Astrocyte of the cerebellum (primary cell): ENCODE data around the gene CNPY4.

Experiments
- DNase-seq: peaks from one replicate; pipeline ENCODE4 v3.0.0-alpha.2; 2011; ENCODE audit warnings: low read depth
- H3K4me3 ChIP-seq: 2 replicates; pipeline ENCODE4 v1.5.1; 2011; ENCODE audit warnings: mild to moderate bottlenecking, low read depth, low read length, moderate library complexity
- in situ Hi-C: cut with HindIII; loops from 2 replicates; pipeline ENCODE4 v1.10.0; 2017; ENCODE audit warnings: low sequenced_read_pairs
- TF ChIP-seq, protein P1 (sequence below): IDR thresholded peaks from 2 replicates; pipeline ENCODE4 v1.5.1; 2012; ENCODE audit warnings: low read length, low read depth, moderate library complexity, mild to moderate bottlenecking; ENCODE audit errors: missing control alignments

The CNPY4 gene

DNA sequence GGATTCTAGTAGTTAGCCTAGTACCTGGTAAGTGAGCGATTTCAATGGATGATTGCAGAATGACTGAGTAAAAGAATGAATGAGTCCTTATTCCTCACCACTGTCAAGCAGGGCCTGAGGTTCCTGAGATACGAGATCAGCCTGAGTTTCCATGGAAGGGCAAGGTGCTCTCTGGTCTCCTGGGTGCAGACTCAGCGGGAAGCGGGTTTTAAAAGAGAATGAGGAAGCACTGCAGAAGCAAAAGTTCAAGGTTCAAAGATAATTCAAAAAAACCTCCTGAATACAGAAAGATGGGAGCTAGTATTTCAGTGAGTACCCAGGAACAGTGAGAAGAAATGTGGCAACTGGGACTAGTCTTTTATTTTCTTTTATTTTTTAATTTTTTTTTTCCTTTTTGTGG, 42.2 kb upstream of the CNPY4 start:
- no peak for DNase-seq
- in situ Hi-C loops = no loop called here
- no peak overlapping the region for H3K4me3 ChIP-seq
- TF ChIP-seq, protein P1, sequence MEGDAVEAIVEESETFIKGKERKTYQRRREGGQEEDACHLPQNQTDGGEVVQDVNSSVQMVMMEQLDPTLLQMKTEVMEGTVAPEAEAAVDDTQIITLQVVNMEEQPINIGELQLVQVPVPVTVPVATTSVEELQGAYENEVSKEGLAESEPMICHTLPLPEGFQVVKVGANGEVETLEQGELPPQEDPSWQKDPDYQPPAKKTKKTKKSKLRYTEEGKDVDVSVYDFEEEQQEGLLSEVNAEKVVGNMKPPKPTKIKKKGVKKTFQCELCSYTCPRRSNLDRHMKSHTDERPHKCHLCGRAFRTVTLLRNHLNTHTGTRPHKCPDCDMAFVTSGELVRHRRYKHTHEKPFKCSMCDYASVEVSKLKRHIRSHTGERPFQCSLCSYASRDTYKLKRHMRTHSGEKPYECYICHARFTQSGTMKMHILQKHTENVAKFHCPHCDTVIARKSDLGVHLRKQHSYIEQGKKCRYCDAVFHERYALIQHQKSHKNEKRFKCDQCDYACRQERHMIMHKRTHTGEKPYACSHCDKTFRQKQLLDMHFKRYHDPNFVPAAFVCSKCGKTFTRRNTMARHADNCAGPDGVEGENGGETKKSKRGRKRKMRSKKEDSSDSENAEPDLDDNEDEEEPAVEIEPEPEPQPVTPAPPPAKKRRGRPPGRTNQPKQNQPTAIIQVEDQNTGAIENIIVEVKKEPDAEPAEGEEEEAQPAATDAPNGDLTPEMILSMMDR = no peak

DNA sequence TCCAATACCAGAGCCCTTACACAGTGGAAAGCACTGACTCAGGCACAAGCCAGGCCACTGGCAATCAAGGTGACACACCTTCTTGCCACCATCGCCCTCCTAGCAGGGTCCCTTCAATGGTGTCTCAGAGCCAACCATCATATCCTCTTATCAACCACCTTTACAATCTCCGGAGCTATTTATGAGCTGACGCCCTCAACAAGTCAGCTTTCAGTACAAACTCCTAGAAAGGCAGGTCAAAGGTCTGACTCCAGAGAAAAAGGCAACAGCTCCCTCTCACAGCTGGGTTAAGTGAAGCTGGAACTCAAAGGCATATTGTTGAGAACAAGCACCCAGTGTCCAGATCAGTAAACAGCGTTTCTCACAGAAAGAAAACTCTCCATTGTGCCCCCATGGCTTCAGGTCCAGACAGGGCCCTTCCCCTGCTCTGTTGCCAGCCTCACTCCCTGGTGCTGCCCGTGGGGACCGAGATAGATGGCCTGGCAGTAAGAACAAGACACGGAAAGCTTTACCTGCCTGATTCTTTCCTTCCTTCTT, 40.3 kb upstream of the CNPY4 start:
- in situ Hi-C loops = no loop called here
- DNase-seq = no peak
- TF ChIP-seq, protein P1 = no peak
- H3K4me3 ChIP-seq = no peak overlapping the region

DNA sequence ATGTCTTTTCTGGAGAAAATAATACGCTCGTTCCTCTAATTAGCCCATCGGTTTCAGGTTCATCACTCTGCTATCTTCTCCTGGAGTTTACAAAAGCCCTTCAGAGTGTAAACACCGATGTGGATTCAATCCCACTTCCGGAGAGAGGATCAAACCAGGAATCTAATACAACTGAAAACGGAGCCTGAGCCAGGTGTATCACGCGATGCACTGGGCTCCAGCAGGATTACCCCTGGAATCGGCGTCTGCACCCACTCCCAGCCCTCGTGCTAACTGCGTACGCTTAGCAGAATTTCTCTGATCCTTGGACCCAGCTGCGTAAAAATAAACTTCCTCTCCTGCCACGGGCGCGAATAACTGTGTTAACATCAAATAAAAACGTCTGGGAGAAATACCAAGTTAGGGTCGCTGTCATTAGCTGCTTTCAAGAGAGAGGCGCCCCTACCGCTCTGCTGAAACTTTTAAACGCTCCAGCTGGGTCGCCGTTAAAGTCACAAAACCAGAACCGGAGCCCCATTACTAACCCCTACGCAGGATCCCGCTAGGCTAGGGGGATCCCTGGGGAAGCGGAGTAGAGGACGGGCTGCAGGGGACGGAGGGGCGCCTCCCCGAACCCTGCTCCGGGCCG, 38.4 kb upstream of the CNPY4 start:
- no peak for DNase-seq
- TF ChIP-seq, protein P1 = no peak
- H3K4me3 ChIP-seq = peak overlapping the region; percentile 78
- in situ Hi-C loops = no loop called here

DNA sequence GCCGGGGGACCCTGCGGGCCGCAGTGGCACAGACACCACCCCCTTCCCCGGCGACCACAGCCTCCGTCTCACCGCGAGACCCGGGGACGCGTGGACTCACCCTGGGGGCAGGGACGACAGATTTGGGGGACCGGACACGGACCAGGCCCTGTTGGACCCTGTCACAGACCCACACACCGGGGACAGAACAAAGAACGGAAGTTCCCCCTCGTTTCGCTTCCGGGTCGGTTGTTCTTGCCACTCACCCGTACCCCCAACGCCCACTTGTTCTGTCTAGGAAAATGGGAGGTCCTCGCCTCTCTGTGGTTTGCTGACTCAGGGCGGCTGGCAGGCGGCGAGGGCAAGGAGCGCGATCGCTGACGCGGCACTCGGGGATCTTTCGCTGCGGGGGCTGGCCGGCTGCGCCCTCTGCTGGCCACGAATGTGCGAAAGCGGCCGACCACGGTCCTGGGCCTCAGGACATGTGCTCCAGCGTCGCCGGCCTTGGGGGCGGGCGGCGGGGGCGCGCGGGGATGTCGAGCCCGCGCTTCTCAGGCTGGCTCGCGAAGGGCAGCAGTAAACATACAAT, 37.8 kb upstream of the CNPY4 start, which contains the start of gene ZNF3:
Gene ZNF3, minus strand, starts transcription at position 189 of the 568 bp plus-strand sequence. CDS start 4,366 bp downstream, outside the sequence.
- in situ Hi-C loops = no loop called here
- peak within 1 kb of the TSS; percentile 78 for H3K4me3 ChIP-seq
- TF ChIP-seq, protein P1 = peak; percentile 80
- DNase-seq = peak; percentile 99

DNA sequence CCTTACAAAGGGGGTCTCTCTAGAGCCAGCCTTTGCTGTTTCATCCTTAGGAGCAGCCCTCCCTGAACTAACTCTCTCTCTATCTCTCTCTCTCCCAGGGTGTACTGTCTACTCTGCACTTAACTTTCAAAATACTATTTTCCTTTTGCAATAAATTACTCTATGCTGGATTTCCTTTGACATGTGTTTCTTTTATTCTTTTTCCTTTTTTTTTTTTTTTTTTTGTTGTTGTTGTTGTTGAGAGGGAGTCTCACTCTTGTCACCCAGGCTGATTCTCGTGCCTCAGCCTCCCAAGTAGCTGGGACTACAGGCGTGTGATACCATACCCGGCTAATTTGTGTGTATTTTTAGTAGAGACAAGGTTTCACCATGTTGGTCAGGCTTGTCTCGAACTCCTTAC, 36.5 kb upstream of the CNPY4 start:
- TF ChIP-seq, protein P1 = no peak
- DNase-seq = no peak
- no peak overlapping the region for H3K4me3 ChIP-seq
- in situ Hi-C loops = no loop called here

DNA sequence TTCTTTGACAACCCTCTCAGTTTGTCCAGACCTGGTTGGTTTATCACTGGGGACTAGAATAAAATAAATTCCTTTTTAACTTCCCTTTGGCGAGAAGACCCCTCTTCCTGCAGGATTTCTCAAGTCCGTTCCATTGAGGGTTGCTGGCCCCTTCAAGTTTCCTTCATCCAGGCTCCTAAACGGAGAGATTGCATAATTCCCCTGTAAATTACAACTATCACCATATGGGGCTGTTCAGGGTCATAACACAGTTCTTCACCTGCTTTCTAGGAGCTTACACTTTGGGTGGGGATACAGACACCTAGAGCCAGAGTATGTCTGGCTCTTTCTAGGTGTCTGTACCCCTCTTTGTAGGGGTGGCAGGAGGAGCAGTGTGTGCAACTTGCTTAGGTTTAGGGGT, 33.9 kb upstream of the CNPY4 start:
- TF ChIP-seq, protein P1 = no peak
- DNase-seq = no peak
- in situ Hi-C loops = no loop called here
- H3K4me3 ChIP-seq = no peak overlapping the region
